CD4-positive, alpha-beta T cell treated with Interleukin-17A for 1 hour (primary cell): ENCODE measurements around the gene ADAMTSL3.
"Not testable (repeated sequence)": the region's sequence is repeated elsewhere in the genome, so short reads cannot be mapped to it uniquely, and the experiment has no call there.

Source experiments
- DNase-seq: peaks from one replicate; pipeline ENCODE4 v3.0.0-alpha.2; 2020

ADAMTSL3 gene

GRCh38 chr15:84051146-84051545 is 397.2 kb downstream of the ADAMTSL3 start:
- DNase-seq = not testable (repeated sequence)

- DNase-seq = not testable (repeated sequence)
These were observed 400.6 kb downstream of the ADAMTSL3 start for GRCh38 chr15:84054544-84054943.

- DNase-seq = no peak
These were observed 403.9 kb downstream of the ADAMTSL3 start for GRCh38 chr15:84057714-84058331.

- not testable (repeated sequence) for DNase-seq
These were observed 409.8 kb downstream of the ADAMTSL3 start for GRCh38 chr15:84063674-84064073.

GRCh38 chr15:84068674-84069073 is 414.8 kb downstream of the ADAMTSL3 start:
- not testable (repeated sequence) for DNase-seq

- DNase-seq = not testable (repeated sequence)
These were observed 424.1 kb downstream of the ADAMTSL3 start for GRCh38 chr15:84078038-84078437.

- not testable (repeated sequence) for DNase-seq
These were observed 425.5 kb downstream of the ADAMTSL3 start for GRCh38 chr15:84079325-84079884.

GRCh38 chr15:84079885-84080777 is 426.2 kb downstream of the ADAMTSL3 start:
- peak; percentile 22 for DNase-seq

- not testable (repeated sequence) for DNase-seq
These were observed 426.8 kb downstream of the ADAMTSL3 start for GRCh38 chr15:84080778-84081084.

GRCh38 chr15:84081391-84082168 is 427.7 kb downstream of the ADAMTSL3 start:
- DNase-seq = no peak

- DNase-seq = no peak
These were observed 428.8 kb downstream of the ADAMTSL3 start for GRCh38 chr15:84082739-84083138.

GRCh38 chr15:84086071-84086470 is 432.1 kb downstream of the ADAMTSL3 start:
- not testable (repeated sequence) for DNase-seq
